Measurements from ENCODE around the gene LCE1E.

Gene LCE1E

GRCh38 chr1:152783095-152783494 is 3.0 kb upstream of the LCE1E start:
- DNase-seq: no peak

DNA sequence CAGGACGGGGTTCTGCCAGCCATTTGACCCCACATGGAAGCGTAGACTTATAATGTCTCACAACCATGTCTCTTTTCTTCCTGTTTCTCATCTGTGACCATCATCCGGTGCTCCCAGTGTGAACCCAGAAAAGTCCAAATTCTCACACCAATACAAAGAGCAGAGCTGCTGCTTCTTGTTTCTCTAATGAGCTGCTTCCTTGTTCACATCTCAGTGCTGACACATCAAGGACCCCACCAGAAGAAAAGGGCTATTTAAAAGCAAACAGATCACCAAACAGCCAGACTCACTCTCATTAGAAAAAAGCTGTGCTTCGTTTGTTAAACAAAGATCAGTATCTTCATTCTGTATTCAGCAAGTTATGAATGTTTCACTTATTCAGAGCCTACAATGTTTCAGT is 9.6 kb downstream of the LCE1E start:
- DNase-seq: no peak

DNA sequence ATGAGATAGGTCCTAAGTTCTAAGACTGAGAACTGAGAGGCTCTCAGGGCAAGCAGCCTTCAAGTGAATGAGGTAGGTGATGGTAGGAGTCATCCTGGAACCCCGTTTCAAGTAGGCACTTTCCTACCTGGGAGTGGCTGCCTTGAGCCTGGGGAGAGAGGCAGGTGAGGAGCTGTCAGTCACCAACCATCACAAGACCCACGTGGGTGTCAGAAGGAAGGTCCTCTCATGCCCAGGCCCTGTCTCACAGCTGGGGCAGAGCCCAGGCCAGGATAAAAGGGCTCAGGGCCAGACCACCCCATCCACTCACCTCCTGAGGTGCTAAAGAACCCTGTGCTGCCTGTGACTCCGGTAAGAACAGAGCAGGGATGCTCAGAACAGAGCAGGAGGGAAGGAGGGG is 10.4 kb downstream of the LCE1E start, which contains the start of gene LCE1D:
Gene LCE1D (plus strand): TSS at position 301 of the 400 bp plus-strand sequence. CDS start 1,074 bp downstream, outside the sequence.
- DNase-seq: no peak

- no peak for DNase-seq
Measured at GRCh38 chr1:152801333-152801732, 15.3 kb downstream of the LCE1E start.

GRCh38 chr1:152806576-152806975 is 20.5 kb downstream of the LCE1E start, which contains the start of gene LCE1C:
Gene LCE1C (minus strand): TSS chr1:152806651. CDS start chr1:152805478, 1,173 bp downstream.
- no peak for DNase-seq

GRCh38 chr1:152811050-152811449 is 25.0 kb downstream of the LCE1E start:
- no peak for DNase-seq

DNA sequence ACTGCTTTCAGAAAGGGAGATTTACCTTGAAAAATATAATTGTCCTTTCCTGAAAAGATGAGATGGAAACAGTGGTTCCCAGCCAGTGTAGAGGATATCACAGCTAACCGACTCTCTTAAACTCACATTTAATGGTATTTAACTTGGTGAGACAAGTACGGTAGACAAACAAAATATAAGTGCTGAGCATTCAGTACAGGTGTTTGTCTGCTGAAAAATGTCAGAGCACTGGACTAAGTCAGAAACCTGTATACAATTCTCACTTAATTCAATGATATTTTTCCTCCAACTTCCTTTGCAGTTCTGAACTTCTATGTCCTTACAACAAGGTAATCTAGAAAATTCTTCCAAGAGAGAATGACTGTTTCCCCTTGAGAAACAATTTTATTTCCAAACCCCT is 25.6 kb downstream of the LCE1E start, which contains the start of gene LCE1B:
Gene LCE1B (plus strand): TSS at position 301 of the 400 bp plus-strand sequence. CDS start 476 bp downstream, outside the sequence.
- DNase-seq: no peak

DNA sequence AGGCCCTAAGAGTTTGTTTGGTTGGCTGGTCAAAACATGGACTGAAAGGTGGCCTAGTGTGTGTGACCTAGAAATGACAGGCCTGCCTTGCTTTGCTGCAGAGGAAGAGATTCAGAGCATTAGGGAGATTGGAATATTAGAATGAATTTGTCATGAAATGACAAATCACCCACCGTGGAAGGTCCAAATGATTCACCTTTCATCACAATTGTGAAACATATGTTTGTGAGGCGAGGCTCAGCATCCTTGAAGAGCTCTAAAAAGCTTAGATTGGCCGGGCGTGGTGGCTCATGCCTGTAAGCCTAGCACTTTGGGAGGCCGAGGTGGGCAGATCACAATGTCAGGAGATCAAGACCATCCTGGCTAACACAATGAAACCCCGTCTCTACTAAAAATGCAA is 31.3 kb downstream of the LCE1E start:
- DNase-seq: no peak

GRCh38 chr1:152823294-152823693 is 37.2 kb downstream of the LCE1E start:
- DNase-seq: no peak

DNA sequence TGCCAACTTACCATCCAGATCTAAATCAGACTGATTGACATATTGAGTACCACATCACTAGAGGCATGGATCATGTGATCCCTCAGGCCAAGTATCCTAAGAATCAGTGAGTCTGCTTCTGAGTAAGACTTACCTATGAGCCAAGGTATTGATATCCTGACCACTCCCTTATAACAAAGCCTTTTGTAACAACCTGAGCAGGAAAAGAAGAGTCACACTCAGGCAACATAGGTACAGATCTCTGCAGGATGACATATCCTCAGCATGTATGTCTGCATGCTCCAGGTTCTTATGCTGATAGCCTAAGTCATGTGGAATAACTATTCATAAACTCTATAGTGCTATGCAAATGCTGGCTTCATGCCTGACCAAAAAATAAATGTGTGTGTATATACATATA is 38.9 kb downstream of the LCE1E start:
- no peak for DNase-seq

DNA sequence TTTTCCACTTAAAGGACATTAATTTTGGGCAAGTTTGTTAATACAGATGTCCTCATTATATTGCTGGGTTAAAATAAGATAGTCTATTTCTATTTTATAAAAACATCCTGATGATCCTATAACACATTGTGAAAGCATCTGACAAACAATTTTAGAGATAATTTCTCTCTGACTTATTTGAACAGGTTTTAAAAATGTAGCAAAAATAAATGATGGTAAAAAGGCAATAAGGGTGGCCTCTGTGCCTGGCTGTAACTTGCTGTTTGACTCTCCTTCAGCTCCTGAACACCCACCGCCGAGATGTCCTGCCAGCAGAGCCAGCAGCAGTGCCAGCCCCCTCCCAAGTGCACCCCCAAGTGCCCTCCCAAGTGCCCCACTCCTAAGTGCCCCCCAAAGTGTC is 41.1 kb downstream of the LCE1E start, which contains the start of gene LCE1A:
Gene LCE1A (plus strand): TSS at position 301 of the 400 bp plus-strand sequence. CDS start 0 bp downstream, at position 301.
- DNase-seq: no peak

DNA sequence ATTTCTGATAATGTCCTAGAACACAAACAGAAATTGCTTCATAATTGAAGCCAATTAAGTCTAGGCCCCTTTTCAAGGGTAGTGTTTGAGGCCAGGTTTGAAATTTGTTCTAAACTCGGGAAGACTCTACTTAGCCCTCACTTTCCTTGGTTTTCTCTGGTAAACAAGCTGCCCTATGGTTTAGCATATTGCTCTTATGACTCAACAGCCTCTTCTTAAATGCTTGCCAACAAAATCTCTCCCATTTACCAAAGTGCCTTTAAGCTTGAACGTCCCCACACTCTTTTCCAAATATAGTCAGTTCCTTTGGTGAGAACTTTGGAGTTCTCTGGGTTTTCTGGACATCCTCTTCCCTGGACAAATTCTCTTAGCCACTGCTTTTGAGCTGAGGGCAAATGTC is 50.8 kb downstream of the LCE1E start:
- DNase-seq: no peak

All from stimulated activated CD4-positive, alpha-beta T cell treated with anti-CD3 and anti-CD28 coated beads, Interleukin-15, amount 100 ng/mL, for 24 hours (primary cell).